Transverse colon (tissue), 3 donors: ENCODE measurements around the gene SYNE1.

Experiments used
- CTCF ChIP-seq, 5 experiments: fragments of 200-600 bp in 3 of 5; fragments of 450-650 bp in 2 of 5; sonication (generic) in 3 of 5; IDR thresholded peaks; 1 replicate in 2 of 5; 2 replicates in 3 of 5; pipeline ENCODE4 v1.5.1; 2016 to 2017; ENCODE audit warnings: antibody characterized with exemption in 5 of 5, inconsistent platforms in 3 of 5, mild to moderate bottlenecking in 2 of 5, moderate library complexity in 1 of 5
- POLR2A ChIP-seq: fragments of 450-650 bp; IDR thresholded peaks from one replicate; pipeline ENCODE4 v1.6.1; 2016; ENCODE audit warnings: antibody characterized with exemption, mild to moderate bottlenecking, moderate library complexity

GRCh38 chr6:152378169-152378568, 259.0 kb downstream of the SYNE1 start:
- TF ChIP-seq CTCF (IDR thresholded peaks at IDR 0.05) (no peak), POLR2A (no peak)
